ENCODE results near the gene OR5AU1. TPM values are rescaled to one million over a fixed set of nuclear protein-coding genes. Genes with fewer than 3 reads are reported as not detected.
A peak's percentile ranks its signal among the peaks of the same experiment; 100 is the strongest.
"Not testable (repeated sequence)": the region's sequence is repeated elsewhere in the genome, so short reads cannot be mapped to it uniquely, and the experiment has no call there.

Gene OR5AU1
- total and polyA plus RNA-seq, 8 donors, result not detected

DNA sequence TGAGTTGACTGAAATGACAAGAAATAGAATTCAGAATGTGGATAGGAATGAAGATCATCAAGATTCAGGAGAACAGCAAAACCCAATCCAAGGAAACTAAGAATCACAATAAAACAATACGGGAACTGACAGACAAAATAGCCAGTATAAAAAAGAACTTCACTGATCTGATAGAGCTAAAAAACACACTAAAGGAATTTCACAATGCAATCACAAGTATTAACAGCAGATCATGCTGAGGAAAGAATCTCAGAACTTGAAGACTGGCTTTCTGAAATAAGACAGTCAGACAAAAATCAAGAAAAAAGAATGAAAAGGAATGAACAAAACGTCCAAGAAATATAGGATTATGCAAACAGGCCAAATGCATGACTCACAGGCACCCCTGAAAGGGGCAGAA lies 15.3 kb upstream of the OR5AU1 start:
- no peak overlapping the region for H3K27ac ChIP-seq
- WGBS, 2 donors, result 51 to 57% methylated on average over 2 of the region's 2 CpGs
- TF ChIP-seq, protein P1, sequence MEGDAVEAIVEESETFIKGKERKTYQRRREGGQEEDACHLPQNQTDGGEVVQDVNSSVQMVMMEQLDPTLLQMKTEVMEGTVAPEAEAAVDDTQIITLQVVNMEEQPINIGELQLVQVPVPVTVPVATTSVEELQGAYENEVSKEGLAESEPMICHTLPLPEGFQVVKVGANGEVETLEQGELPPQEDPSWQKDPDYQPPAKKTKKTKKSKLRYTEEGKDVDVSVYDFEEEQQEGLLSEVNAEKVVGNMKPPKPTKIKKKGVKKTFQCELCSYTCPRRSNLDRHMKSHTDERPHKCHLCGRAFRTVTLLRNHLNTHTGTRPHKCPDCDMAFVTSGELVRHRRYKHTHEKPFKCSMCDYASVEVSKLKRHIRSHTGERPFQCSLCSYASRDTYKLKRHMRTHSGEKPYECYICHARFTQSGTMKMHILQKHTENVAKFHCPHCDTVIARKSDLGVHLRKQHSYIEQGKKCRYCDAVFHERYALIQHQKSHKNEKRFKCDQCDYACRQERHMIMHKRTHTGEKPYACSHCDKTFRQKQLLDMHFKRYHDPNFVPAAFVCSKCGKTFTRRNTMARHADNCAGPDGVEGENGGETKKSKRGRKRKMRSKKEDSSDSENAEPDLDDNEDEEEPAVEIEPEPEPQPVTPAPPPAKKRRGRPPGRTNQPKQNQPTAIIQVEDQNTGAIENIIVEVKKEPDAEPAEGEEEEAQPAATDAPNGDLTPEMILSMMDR (IDR thresholded peaks at IDR 0.05), result no peak
- intact Hi-C loops (cut with DNase I), result no loop called here
- no peaks in the 10 kb centered on the region for H3K27me3 ChIP-seq
- H3K4me3 ChIP-seq, result no peak overlapping the region
- no peak for FAIRE-seq
- DNase-seq, result no peak
- no peak for ATAC-seq
- H3K36me3 ChIP-seq, result no peaks in the 10 kb centered on the region
- no peaks in the 10 kb centered on the region for H3K9me3 ChIP-seq
- no peaks in the 10 kb centered on the region for H3K4me1 ChIP-seq

DNA sequence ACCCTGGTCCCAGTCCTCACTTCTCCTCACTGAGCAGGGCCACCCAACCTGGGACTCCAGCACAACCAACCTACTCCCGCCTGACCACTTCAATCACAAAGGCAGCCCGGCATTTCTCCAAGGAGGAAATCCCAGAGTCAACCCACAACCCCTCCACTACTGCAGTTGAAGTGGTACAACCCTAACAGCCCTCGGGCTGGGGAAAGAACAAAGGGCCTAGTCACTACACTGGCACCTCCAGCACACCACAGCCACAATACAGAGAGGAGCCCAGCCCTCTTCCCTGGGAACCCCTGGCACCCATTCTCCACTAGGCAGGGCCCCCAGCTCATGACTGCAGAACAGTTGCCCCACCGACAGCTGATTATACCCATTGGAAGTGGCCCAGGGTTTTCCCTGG lies 13.7 kb upstream of the OR5AU1 start:
- Histone ChIP-seq H3K27ac (no peak overlapping the region), H3K27me3 (no peaks in the 10 kb centered on the region), H3K4me1 (no peaks in the 10 kb centered on the region), H3K9me3 (no peaks in the 10 kb centered on the region), H3K4me3 (no peak overlapping the region), H3K36me3 (no peaks in the 10 kb centered on the region)
- DNase-seq (no peak), FAIRE-seq (no peak), ATAC-seq (no peak)
- 76 to 78% methylated on average over 4 of the region's 4 CpGs for WGBS, 2 donors
- intact Hi-C loops (cut with DNase I), result no loop called here
- TF ChIP-seq, protein P1 (IDR thresholded peaks at IDR 0.05), result no peak

DNA sequence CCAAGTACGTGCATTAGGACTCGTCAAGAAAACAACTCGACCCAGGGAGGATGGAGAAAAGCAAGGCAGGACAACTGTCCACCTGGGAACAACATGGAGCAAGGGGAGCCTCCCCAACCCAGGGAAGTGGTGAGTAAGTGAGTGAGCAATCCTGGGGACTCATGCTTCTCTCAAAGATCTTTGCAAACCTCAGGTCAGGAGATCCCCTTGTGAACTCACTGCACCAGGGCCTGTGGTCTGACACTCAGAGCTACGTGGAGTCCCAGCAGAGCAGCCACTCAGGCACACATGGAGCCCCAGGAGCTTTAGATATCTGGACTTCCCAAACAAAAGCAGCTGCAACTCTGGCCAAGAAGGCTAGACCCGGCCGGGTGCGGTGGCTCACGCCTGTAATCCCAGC lies 12.2 kb upstream of the OR5AU1 start:
- intact Hi-C loops (cut with DNase I), result no loop called here
- Histone ChIP-seq H3K4me1 (no peaks in the 10 kb centered on the region), H3K9me3 (no peaks in the 10 kb centered on the region), H3K36me3 (no peaks in the 10 kb centered on the region), H3K27me3 (no peaks in the 10 kb centered on the region), H3K27ac (no peak overlapping the region), H3K4me3 (no peak overlapping the region)
- FAIRE-seq, result no peak
- TF ChIP-seq, protein P1 (IDR thresholded peaks at IDR 0.05), result no peak
- 73 to 80% methylated on average over 8 of the region's 8 CpGs for WGBS, 2 donors
- no peak for DNase-seq
- no peak for ATAC-seq

DNA sequence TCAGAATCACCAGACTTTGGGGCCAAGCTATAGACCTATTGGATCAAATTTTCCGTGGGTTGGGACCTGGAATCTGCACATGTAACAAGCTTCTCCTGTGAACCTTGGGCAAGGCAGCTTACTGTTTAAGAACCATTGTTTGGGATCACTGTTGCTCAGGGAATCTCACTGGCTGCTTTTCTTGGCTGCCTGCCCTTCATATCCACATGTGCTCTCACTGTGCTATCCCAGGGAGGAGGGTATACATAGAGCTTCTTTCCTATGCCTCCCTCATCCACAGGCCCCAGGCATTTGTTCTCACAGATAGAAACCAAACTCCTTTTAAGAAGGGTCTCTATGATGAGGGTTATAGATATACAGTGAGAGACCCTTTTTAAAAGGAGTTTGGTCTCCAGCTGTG lies 9.8 kb upstream of the OR5AU1 start:
- peak in 1 of 4 donors; percentile 32 for ATAC-seq
- H3K4me3 ChIP-seq; DNase-seq; H3K36me3 ChIP-seq; intact Hi-C loops (cut with DNase I); H3K27me3 ChIP-seq; FAIRE-seq; H3K4me1 ChIP-seq; H3K9me3 ChIP-seq; H3K27ac ChIP-seq: not testable (repeated sequence)
- 25 to 50% methylated on average over 1 of the region's 1 CpG for WGBS, 2 donors

DNA sequence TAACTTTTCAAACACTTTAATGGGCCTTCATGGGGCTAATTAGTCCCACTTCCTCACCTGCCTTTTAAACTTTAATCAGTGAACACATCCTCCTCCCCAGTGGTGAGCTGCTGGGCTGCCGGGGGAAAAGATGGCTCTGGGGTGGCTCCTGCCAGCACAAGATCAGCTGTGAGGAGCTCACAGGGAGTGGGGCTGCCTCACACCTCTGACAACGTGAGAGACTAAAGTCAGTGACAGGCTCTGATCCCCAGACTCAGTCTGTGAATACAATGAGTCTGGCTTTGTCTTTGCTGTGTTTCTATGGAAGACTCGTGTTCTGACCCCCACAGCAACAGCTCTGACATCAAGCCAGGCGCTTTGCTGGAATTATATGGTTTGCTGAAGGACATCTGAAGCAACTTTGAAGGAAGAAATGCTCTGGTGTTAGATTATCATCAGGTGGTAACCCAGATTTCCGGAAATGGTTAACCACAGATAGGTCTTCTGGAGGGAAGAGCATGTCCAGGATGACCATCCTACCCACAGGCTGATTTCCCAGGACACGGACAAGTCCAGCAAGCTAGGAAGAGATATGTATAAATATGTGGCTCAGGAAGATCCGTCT lies 9.2 kb upstream of the OR5AU1 start:
- DNase-seq; H3K9me3 ChIP-seq; ATAC-seq; H3K36me3 ChIP-seq; H3K27me3 ChIP-seq; H3K4me3 ChIP-seq; H3K4me1 ChIP-seq; FAIRE-seq; H3K27ac ChIP-seq; intact Hi-C loops (cut with DNase I): not testable (repeated sequence)
- WGBS, 2 donors, result 57 to 68% methylated on average over 7 of the region's 7 CpGs

DNA sequence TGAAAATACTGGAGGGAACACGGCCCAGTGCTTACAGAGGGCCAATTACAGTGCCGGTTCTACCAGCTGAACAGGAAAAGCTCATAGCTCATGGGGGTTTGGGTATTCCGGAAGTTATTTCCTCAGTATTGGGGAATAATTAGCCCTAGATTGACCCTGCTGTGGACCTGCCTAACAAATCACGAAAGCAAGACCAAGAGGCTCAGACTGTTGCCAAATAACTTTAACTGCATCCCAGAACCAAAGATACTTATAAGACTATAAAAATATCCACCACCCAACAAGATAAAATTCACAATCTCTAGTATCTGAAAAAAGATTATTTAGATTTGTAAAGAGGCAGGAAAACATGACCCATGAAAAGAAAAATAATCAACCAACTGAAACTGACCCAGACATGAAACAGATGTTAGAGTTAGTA lies 8.0 kb upstream of the OR5AU1 start:
- FAIRE-seq (no peak), DNase-seq (no peak), ATAC-seq (no peak)
- Histone ChIP-seq H3K27ac (no peak overlapping the region), H3K9me3 (no peaks in the 10 kb centered on the region), H3K4me1 (no peaks in the 10 kb centered on the region), H3K36me3 (no peaks in the 10 kb centered on the region), H3K27me3 (peaks cover 0 to 6% (median 0%) of the 10 kb centered on the region in 4 donors), H3K4me3 (no peak overlapping the region)
- TF ChIP-seq, protein P1 (IDR thresholded peaks at IDR 0.05), result no peak
- WGBS, 2 donors, result 52 to 60% methylated on average over 4 of the region's 4 CpGs
- intact Hi-C loops (cut with DNase I), result no loop called here
